ENCODE measurements around the gene YWHAG. TPM values are rescaled to one million over a fixed set of nuclear protein-coding genes. Genes with fewer than 3 reads are reported as not detected.

Gene YWHAG
- 62.4 and 84.9 TPM in 2 replicates for total RNA-seq

GRCh38 chr7:76358481-76359110 lies at the start of gene YWHAG:
Gene YWHAG, minus strand, starts transcription at chr7:76358991. Its CDS starts 183 bp downstream, at chr7:76358808.

GRCh38 chr7:76302347-76303201 lies 56.2 kb downstream of the YWHAG start, which contains the start of gene HSPB1:
Gene HSPB1, plus strand, starts transcription at chr7:76302673. Its CDS starts 40 bp downstream, at chr7:76302713.

Other genes starting within 250 kb of the YWHAG start
- gene SRRM3, start 157.1 kb downstream of the YWHAG start, total RNA-seq = 7.1 and 8.5 TPM in 2 replicates
- gene HSPB1, start 56.3 kb downstream of the YWHAG start, total RNA-seq = 213 and 451 TPM in 2 replicates
- 0.48 and 1.7 TPM in 2 replicates for gene SSC4D, start 50.7 kb upstream of the YWHAG start, total RNA-seq
- gene ZP3, start 66.0 kb upstream of the YWHAG start, total RNA-seq = 0.72 and 2.1 TPM in 2 replicates
- gene DTX2, start 102.7 kb upstream of the YWHAG start, total RNA-seq = 7.6 and 13.4 TPM in 2 replicates
- 0.91 TPM in 1 of 2 replicates, not detected in the other for gene UPK3B, start 151.6 kb upstream of the YWHAG start, total RNA-seq
- not detected in 2 replicates for gene SPDYE16, start 184.3 kb upstream of the YWHAG start, total RNA-seq